CD4-positive, alpha-beta T cell treated with Interferon alpha-2 for 1 hour (primary cell): ENCODE data around the gene FYCO1.

Experiments
- DNase-seq, 2 donors: peaks; one replicate each; pipeline ENCODE4 v3.0.0-alpha.2; 2020 to 2022

Gene FYCO1

GRCh38 chr3:45910892-45911291, 84.7 kb downstream of the FYCO1 start:
- DNase-seq: no peak

GRCh38 chr3:45909542-45909941, 86.1 kb downstream of the FYCO1 start:
- DNase-seq: no peak

- DNase-seq: no peak
These were observed 86.9 kb downstream of the FYCO1 start for GRCh38 chr3:45908761-45909160.

GRCh38 chr3:45907769-45908705, 87.6 kb downstream of the FYCO1 start:
- DNase-seq: peak in 1 of 2 donors; percentile 44

- DNase-seq: no peak
These were observed 88.8 kb downstream of the FYCO1 start for GRCh38 chr3:45906681-45907407.

- DNase-seq: no peak
These were observed 89.9 kb downstream of the FYCO1 start for GRCh38 chr3:45905755-45906154.

- no peak for DNase-seq
These were observed 90.7 kb downstream of the FYCO1 start for GRCh38 chr3:45904931-45905330.

GRCh38 chr3:45896956-45897355, 98.7 kb downstream of the FYCO1 start:
- no peak for DNase-seq

GRCh38 chr3:45895686-45896468, 99.7 kb downstream of the FYCO1 start:
- no peak for DNase-seq

- no peak for DNase-seq
These were observed 101.6 kb downstream of the FYCO1 start for GRCh38 chr3:45894015-45894414.

- DNase-seq: no peak
These were observed 103.5 kb downstream of the FYCO1 start for GRCh38 chr3:45892161-45892560.

- peak in 1 of 2 donors; percentile 19 for DNase-seq
These were observed 105.2 kb downstream of the FYCO1 start for GRCh38 chr3:45890405-45890804.

- no peak for DNase-seq
These were observed 106.3 kb downstream of the FYCO1 start for GRCh38 chr3:45889337-45889736.

- no peak for DNase-seq
These were observed 107.7 kb downstream of the FYCO1 start for GRCh38 chr3:45887759-45888511.

- no peak for DNase-seq
These were observed 108.3 kb downstream of the FYCO1 start for GRCh38 chr3:45887285-45887684.

GRCh38 chr3:45885979-45886705, 109.5 kb downstream of the FYCO1 start, which contains the start of gene CCR9:
TSS of gene CCR9 (plus strand) at chr3:45886543. CDS start at chr3:45894934, 8,391 bp downstream.
- DNase-seq: no peak

- DNase-seq: no peak
These were observed 111.0 kb downstream of the FYCO1 start for GRCh38 chr3:45884368-45885201.

- peak; percentile 9 to 49 for DNase-seq
These were observed 114.3 kb downstream of the FYCO1 start for GRCh38 chr3:45881078-45882022.

- no peak for DNase-seq
These were observed 114.9 kb downstream of the FYCO1 start for GRCh38 chr3:45880725-45881077.
